K562 (cell line): ENCODE results near the gene PPP1R12C. TPM values are rescaled to one million over a fixed set of nuclear protein-coding genes. Genes with fewer than 3 reads are reported as not detected.

Experiments
- CREB1 ChIP-seq, 2 experiments: sonication (generic) in 1 of 2; formaldehyde crosslinking in 1 of 2; IDR thresholded peaks; 2 replicates each; pipeline versions ENCODE4 v1.6.1 to v1.8.0; 2012 to 2022; ENCODE audit warnings: inconsistent platforms in 1 of 2, mild to moderate bottlenecking in 1 of 2, missing genetic modification reagents in 1 of 2, moderate library complexity in 1 of 2
- EGR1 ChIP-seq: fragments of 450-650 bp; conservative IDR thresholded peaks from 2 replicates; pipeline ENCODE4 v1.6.1; 2017; ENCODE audit warnings: mild to moderate bottlenecking
- ERF ChIP-seq: fragments of 450-650 bp; formaldehyde crosslinking; IDR thresholded peaks from 2 replicates; pipeline ENCODE4 v1.4.0; 2020; ENCODE audit warnings: mild to moderate bottlenecking, mixed read lengths
- GABPA ChIP-seq: fragments of 200-800 bp; sonication (Bioruptor generic); conservative IDR thresholded peaks from 2 replicates; pipeline ENCODE4 v1.6.1; 2016; ENCODE audit warnings: low read depth, missing genetic modification characterization, missing compliant biosample characterization
- HNRNPK ChIP-seq: fragments of 200-400 bp; formaldehyde crosslinking; IDR thresholded peaks from one replicate; pipeline ENCODE4 v1.6.1; 2018; ENCODE audit warnings: mild to moderate bottlenecking, low read depth, low read length; ENCODE audit not compliant: poor library complexity, severe bottlenecking
- KDM2B ChIP-seq: fragments of 250-450 bp; sonication (Bioruptor Pico); IDR thresholded peaks from 2 replicates; pipeline ENCODE4 v1.8.0; 2021; ENCODE audit warnings: mild to moderate bottlenecking, moderate library complexity
- MAZ ChIP-seq, 2 experiments: fragments of 450-650 bp in 1 of 2; sonication (generic) in 1 of 2; formaldehyde crosslinking; IDR thresholded peaks in 1 of 2; conservative IDR thresholded peaks in 1 of 2; 2 replicates each; pipeline versions ENCODE4 v1.4.0 to v1.5.0; 2020; ENCODE audit warnings: mild to moderate bottlenecking in 1 of 2, missing genetic modification reagents in 1 of 2
- MTA3 ChIP-seq: fragments of 450-650 bp; formaldehyde crosslinking; IDR thresholded peaks from 2 replicates; pipeline ENCODE4 v1.6.1; 2017; ENCODE audit warnings: mild to moderate bottlenecking, borderline replicate concordance
- NCOR1 ChIP-seq: fragments of 450-650 bp; IDR thresholded peaks from 2 replicates; pipeline ENCODE4 v1.6.1; 2016; ENCODE audit warnings: mild to moderate bottlenecking, moderate library complexity
- PML ChIP-seq: IDR thresholded peaks from 2 replicates; pipeline ENCODE4 v1.6.1; 2012; ENCODE audit warnings: low read length, inconsistent platforms
- POLR3G ChIP-seq: IDR thresholded peaks from 2 replicates; pipeline ENCODE4 v1.6.1; 2011; ENCODE audit not compliant: insufficient read length, insufficient replicate concordance; ENCODE audit errors: extremely low read depth
- RB1 ChIP-seq: fragments of 450-650 bp; IDR thresholded peaks from 2 replicates; pipeline ENCODE4 v1.6.1; 2017; ENCODE audit warnings: low read depth, mild to moderate bottlenecking
- TCF3 ChIP-seq: sonication (generic); formaldehyde crosslinking; IDR thresholded peaks from 2 replicates; pipeline ENCODE4 v1.4.0; 2020; ENCODE audit warnings: mild to moderate bottlenecking, missing genetic modification reagents
- ZNF12 ChIP-seq: sonication (generic); formaldehyde crosslinking; IDR thresholded peaks from 2 replicates; pipeline ENCODE4 v1.4.0; 2020; ENCODE audit warnings: mild to moderate bottlenecking, missing genetic modification reagents
- polyA plus RNA-seq, 8 experiments: library from polyadenylated mRNA; depleted of rRNA in 4 of 8; stranded (reverse) in 5 of 8; unstranded in 3 of 8; fragments of >200 nt; fragmentation: Nextera tagmentation in 2 of 8; fragmentation: Illumina TruSeq in 1 of 8; extraction: Ambion mirVana in 2 of 8; extraction: Trizol in 1 of 8; gene quantifications; 2 replicates each; pipeline versions ENCODE4 v1.2.1 to v1.2.3, GENCODE V29; 2011 to 2014; ENCODE audit warnings: inconsistent platforms in 1 of 8, missing spikeins in 1 of 8
- total RNA-seq, 7 experiments: library from RNA; depleted of rRNA in 6 of 7; stranded (reverse); fragments of >200 nt in 6 of 7; fragmentation: Illumina TruSeq in 2 of 7; extraction: Trizol in 2 of 7; gene quantifications; 2 replicates each; pipeline versions ENCODE4 v1.2.1 to v1.2.3, GENCODE V29; 2011 to 2021; ENCODE audit warnings: low replicate concordance in 1 of 7
- TF ChIP-seq, protein P1 (sequence below): sonication (generic); formaldehyde crosslinking; IDR thresholded peaks from 2 replicates; pipeline ENCODE4 v1.9.0; 2022; ENCODE audit warnings: mild to moderate bottlenecking, missing genetic modification reagents
- TF ChIP-seq, protein P2 (sequence below): fragments of 450-650 bp; IDR thresholded peaks from 2 replicates; pipeline ENCODE4 v1.6.1; 2016; ENCODE audit warnings: mild to moderate bottlenecking
- TF ChIP-seq, protein P3 (sequence below): fragments of 250-450 bp; sonication (Bioruptor Pico); IDR thresholded peaks from 2 replicates; pipeline ENCODE4 v1.5.1; 2021; ENCODE audit warnings: mild to moderate bottlenecking
- TF ChIP-seq, protein P4 (sequence below): fragments of 450-650 bp; IDR thresholded peaks from 2 replicates; pipeline ENCODE4 v1.7.0; 2016; ENCODE audit warnings: borderline replicate concordance
- TF ChIP-seq, protein P5 (sequence below), 2 experiments: IDR thresholded peaks; 2 replicates each; pipeline ENCODE4 v1.6.1; 2011; ENCODE audit warnings: borderline replicate concordance in 1 of 2, control low read depth in 1 of 2, low read depth in 1 of 2, low read length in 1 of 2, mild to moderate bottlenecking in 1 of 2, mixed read lengths in 1 of 2, moderate library complexity in 1 of 2; ENCODE audit not compliant: insufficient read depth in 1 of 2, insufficient read length in 1 of 2, poor library complexity in 1 of 2, severe bottlenecking in 1 of 2; ENCODE audit errors: extremely low read depth in 1 of 2

Gene PPP1R12C
- total and polyA plus RNA-seq, 9 of the 15 experiments (the other 6 are each of a cell fraction or from before 2014, with no cell fraction given), result 1.8 to 136 (median 33.7) TPM

DNA sequence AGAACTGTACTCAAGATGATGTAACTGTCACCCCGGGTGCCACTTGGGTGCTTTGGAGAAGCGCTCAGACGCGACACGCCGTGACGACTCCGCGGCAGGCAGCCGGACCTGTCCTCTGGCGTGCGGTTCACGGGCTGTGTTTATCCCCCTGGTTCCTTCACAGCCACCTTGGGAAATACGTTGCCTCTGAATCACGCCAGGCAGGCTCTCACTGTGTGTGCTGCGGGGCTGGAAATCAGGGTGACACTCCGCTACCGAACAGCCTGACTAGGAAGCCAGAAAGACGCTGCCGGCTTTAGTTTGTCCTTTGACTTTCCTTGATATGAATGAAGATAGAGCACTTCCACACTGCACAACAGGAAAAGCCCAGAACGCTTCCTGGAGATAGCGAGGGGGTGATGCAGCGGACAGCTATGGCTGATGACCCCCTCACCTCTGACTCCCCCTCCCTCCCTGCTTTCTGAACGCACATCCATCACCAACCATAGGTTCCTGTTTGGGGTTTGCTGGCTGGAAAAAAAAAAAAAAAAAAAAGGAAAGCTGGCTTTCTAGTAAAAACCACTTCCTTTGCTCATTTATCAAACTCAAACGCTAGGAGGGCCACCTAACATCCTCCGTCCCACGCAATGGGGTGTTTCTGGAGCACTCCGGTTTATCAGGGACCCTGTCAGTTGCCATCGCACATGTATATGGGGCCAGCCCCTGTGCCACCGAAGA, 75.7 kb downstream of the PPP1R12C start (continued):
- TF ChIP-seq, protein P1, sequence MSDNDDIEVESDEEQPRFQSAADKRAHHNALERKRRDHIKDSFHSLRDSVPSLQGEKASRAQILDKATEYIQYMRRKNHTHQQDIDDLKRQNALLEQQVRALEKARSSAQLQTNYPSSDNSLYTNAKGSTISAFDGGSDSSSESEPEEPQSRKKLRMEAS, result no peak; the same call in 1 of the 2 replicates
- TF ChIP-seq RB1 (no peak), POLR3G (no peak), KDM2B (CRISPR knock-in tag) (no peak), TCF3 (CRISPR knock-in tag) (peak; percentile 61), GABPA (tag) (peak; percentile 81), HNRNPK (no peak), ZNF12 (CRISPR knock-in tag) (no peak), PML (peak; percentile 45; the same call in 1 of the 2 replicates), MAZ (CRISPR knock-in tag; conservative IDR thresholded peaks at IDR 0.05 in 1 of 2, IDR thresholded peaks at IDR 0.05 in 1 of 2) (peak; percentile 29 to 86; a peak in 2 of 4 replicates), EGR1 (peak; percentile 87), CREB1 (IDR thresholded peaks at IDR 0.05) (no peak), CREB1 (CRISPR knock-in tag; IDR thresholded peaks at IDR 0.05) (peak; percentile 44; the same call in 1 of the 2 replicates), NCOR1 (peak; percentile 36; the same call in 1 of the 2 replicates), MTA3 (peak; percentile 45; the same call in 1 of the 2 replicates), ERF (CRISPR knock-in tag) (no peak)
- TF ChIP-seq, protein P2, sequence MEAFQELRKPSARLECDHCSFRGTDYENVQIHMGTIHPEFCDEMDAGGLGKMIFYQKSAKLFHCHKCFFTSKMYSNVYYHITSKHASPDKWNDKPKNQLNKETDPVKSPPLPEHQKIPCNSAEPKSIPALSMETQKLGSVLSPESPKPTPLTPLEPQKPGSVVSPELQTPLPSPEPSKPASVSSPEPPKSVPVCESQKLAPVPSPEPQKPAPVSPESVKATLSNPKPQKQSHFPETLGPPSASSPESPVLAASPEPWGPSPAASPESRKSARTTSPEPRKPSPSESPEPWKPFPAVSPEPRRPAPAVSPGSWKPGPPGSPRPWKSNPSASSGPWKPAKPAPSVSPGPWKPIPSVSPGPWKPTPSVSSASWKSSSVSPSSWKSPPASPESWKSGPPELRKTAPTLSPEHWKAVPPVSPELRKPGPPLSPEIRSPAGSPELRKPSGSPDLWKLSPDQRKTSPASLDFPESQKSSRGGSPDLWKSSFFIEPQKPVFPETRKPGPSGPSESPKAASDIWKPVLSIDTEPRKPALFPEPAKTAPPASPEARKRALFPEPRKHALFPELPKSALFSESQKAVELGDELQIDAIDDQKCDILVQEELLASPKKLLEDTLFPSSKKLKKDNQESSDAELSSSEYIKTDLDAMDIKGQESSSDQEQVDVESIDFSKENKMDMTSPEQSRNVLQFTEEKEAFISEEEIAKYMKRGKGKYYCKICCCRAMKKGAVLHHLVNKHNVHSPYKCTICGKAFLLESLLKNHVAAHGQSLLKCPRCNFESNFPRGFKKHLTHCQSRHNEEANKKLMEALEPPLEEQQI, result no peak
- TF ChIP-seq, protein P3, sequence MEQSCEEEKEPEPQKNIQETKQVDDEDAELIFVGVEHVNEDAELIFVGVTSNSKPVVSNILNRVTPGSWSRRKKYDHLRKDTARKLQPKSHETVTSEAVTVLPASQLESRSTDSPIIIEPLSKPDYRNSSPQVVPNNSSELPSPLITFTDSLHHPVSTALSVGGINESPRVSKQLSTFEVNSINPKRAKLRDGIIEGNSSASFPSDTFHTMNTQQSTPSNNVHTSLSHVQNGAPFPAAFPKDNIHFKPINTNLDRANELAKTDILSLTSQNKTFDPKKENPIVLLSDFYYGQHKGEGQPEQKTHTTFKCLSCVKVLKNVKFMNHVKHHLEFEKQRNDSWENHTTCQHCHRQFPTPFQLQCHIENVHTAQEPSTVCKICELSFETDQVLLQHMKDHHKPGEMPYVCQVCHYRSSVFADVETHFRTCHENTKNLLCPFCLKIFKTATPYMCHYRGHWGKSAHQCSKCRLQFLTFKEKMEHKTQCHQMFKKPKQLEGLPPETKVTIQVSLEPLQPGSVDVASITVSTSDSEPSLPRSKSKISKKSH (CRISPR knock-in tag), result no peak
- TF ChIP-seq, protein P4, sequence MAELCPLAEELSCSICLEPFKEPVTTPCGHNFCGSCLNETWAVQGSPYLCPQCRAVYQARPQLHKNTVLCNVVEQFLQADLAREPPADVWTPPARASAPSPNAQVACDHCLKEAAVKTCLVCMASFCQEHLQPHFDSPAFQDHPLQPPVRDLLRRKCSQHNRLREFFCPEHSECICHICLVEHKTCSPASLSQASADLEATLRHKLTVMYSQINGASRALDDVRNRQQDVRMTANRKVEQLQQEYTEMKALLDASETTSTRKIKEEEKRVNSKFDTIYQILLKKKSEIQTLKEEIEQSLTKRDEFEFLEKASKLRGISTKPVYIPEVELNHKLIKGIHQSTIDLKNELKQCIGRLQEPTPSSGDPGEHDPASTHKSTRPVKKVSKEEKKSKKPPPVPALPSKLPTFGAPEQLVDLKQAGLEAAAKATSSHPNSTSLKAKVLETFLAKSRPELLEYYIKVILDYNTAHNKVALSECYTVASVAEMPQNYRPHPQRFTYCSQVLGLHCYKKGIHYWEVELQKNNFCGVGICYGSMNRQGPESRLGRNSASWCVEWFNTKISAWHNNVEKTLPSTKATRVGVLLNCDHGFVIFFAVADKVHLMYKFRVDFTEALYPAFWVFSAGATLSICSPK, result no peak
- TF ChIP-seq, protein P5, sequence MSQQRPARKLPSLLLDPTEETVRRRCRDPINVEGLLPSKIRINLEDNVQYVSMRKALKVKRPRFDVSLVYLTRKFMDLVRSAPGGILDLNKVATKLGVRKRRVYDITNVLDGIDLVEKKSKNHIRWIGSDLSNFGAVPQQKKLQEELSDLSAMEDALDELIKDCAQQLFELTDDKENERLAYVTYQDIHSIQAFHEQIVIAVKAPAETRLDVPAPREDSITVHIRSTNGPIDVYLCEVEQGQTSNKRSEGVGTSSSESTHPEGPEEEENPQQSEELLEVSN (IDR thresholded peaks at IDR 0.05; ENCODE audit: borderline replicate concordance in 1 of 2, extremely low read depth in 1 of 2, insufficient read depth in 1 of 2, insufficient read length in 1 of 2, low read depth in 1 of 2, low read length in 1 of 2, poor library complexity in 1 of 2, severe bottlenecking in 1 of 2), result peak in 1 of 2 experiments; percentile 47
